ENCODE measurements around the gene ADAMTSL1. TPM values are rescaled to one million over a fixed set of nuclear protein-coding genes. Genes with fewer than 3 reads are reported as not detected.

The ADAMTSL1 gene
- total RNA-seq, 1 experiment from 2014 or later: not detected

- no peaks in the 10 kb centered on the region for H3K4me1 ChIP-seq (ENCODE audit: control insufficient read depth, insufficient read depth, low read length)
- no peaks in the 10 kb centered on the region for H3K9me3 ChIP-seq (ENCODE audit: control insufficient read depth, insufficient read depth, low read depth, low read length)
- ChIA-PET CTCF (no interaction called here), POLR2A (no interaction called here)
- no peak overlapping the region for H3K27ac ChIP-seq (ENCODE audit: low read length)
- TF ChIP-seq POLR2AphosphoS5 (IDR thresholded peaks at IDR 0.05; ENCODE audit: low read depth, low read length) (no peak), CTCF (IDR thresholded peaks at IDR 0.05) (no peak), REST (IDR thresholded peaks at IDR 0.05; ENCODE audit: insufficient read depth in 1 of 2, low read depth in 2 of 2, low read length in 1 of 2) (no peak), SIN3A (IDR thresholded peaks at IDR 0.05; ENCODE audit: borderline replicate concordance, insufficient read depth, low read depth, low read length) (no peak), TCF7L2 (IDR thresholded peaks at IDR 0.05; ENCODE audit: low read depth, low read length) (no peak)
- H3K36me3 ChIP-seq (ENCODE audit: control insufficient read depth, insufficient read depth, low read length): no peaks in the 10 kb centered on the region
- DNase-seq (ENCODE audit: low read depth, low spot score) (no peak), ATAC-seq (no peak)
- no TSS peak for BruUV-seq (replicated peaks)
- no peak overlapping the region for H3K4me3 ChIP-seq (ENCODE audit: low read depth in 2 of 2, low read length in 2 of 2)
- intact Hi-C loops (cut with micrococcal nuclease; ENCODE audit: unreplicated experiment): no loop called here
- in situ Hi-C loops (cut with HindIII; ENCODE audit: low pct_unique_long_range_greater_than_20kb, low sequenced_read_pairs): no loop called here
- no peaks in the 10 kb centered on the region for H3K27me3 ChIP-seq (ENCODE audit: control insufficient read depth, insufficient read depth, low read length)
These were observed 96.1 kb downstream of the ADAMTSL1 start for GRCh38 chr9:18569941-18570630.

GRCh38 chr9:18573021-18573556 lies 99.1 kb downstream of the ADAMTSL1 start:
- no peak for ATAC-seq
- no peaks in the 10 kb centered on the region for H3K4me1 ChIP-seq (ENCODE audit: control insufficient read depth, insufficient read depth, low read length)
- DNase-seq (ENCODE audit: low read depth, low spot score): no peak
- CTCF ChIA-PET: no interaction called here
- TF ChIP-seq REST (IDR thresholded peaks at IDR 0.05; ENCODE audit: insufficient read depth in 1 of 2, low read depth in 2 of 2, low read length in 1 of 2) (no peak), TCF7L2 (IDR thresholded peaks at IDR 0.05; ENCODE audit: low read depth, low read length) (no peak), CTCF (IDR thresholded peaks at IDR 0.05) (no peak), POLR2AphosphoS5 (IDR thresholded peaks at IDR 0.05; ENCODE audit: low read depth, low read length) (no peak), SIN3A (IDR thresholded peaks at IDR 0.05; ENCODE audit: borderline replicate concordance, insufficient read depth, low read depth, low read length) (no peak)
- H3K9me3 ChIP-seq (ENCODE audit: control insufficient read depth, insufficient read depth, low read depth, low read length): no peaks in the 10 kb centered on the region
- POLR2A ChIA-PET: no interaction called here
- no peak overlapping the region for H3K4me3 ChIP-seq (ENCODE audit: low read depth in 2 of 2, low read length in 2 of 2)
- H3K36me3 ChIP-seq (ENCODE audit: control insufficient read depth, insufficient read depth, low read length): no peaks in the 10 kb centered on the region
- in situ Hi-C loops (cut with HindIII; ENCODE audit: low pct_unique_long_range_greater_than_20kb, low sequenced_read_pairs): no loop called here
- H3K27me3 ChIP-seq (ENCODE audit: control insufficient read depth, insufficient read depth, low read length): no peaks in the 10 kb centered on the region
- no TSS peak for BruUV-seq (replicated peaks)
- intact Hi-C loops (cut with micrococcal nuclease; ENCODE audit: unreplicated experiment): no loop called here
- H3K27ac ChIP-seq (ENCODE audit: low read length): no peak overlapping the region

Measured in Panc1 (cell line).